HCT116 (cell line): ENCODE data around the gene FBXL7. TPM values are rescaled to one million over a fixed set of nuclear protein-coding genes. Genes with fewer than 3 reads are reported as not detected.

ENCODE experiments used
- ATAC-seq: fragments of 200-7000 bp; cut with Tn5 transposase; 2 replicates; pipeline ENCODE4 v1.9.1; 2020; ENCODE audit warnings: mild to moderate bottlenecking, moderate library complexity
- BruUV-seq: library from RNA; stranded (reverse); fragments of 400-500 nt; replicated peaks from 2 replicates; lab custom pipeline; 2021; lab: Mats Ljungman, UMichigan
- CTCF ChIA-PET: fragments of 300-600 bp; sonication (Branson Sonifier 250); formaldehyde crosslinking; loops from one replicate; lab custom pipeline; 2021; ENCODE audit warnings: antibody characterized with exemption; lab: Charles Lee
- POLR2A ChIA-PET: fragments of 300-600, 350-600 bp; sonication (Branson Sonifier 250); formaldehyde crosslinking; loops from one replicate; lab custom pipeline; 2021; ENCODE audit warnings: antibody characterized with exemption; lab: Charles Lee
- RAD21 ChIA-PET, 2 experiments: fragments of 300-600 bp; sonication (Branson Sonifier 250); formaldehyde crosslinking; loops; one replicate each; lab custom pipeline; 2023; ENCODE audit warnings: low total read pairs in 2 of 2; ENCODE audit not compliant: uncharacterized antibody in 2 of 2, unreplicated experiment in 2 of 2, low non-redundant PET in 1 of 2; lab: Charles Lee
- DNase-seq: peaks from one replicate; pipeline ENCODE4 v3.0.0-alpha.2; 2010; ENCODE audit warnings: low read depth, low spot score
- H2AFZ ChIP-seq: fragments of 200-600 bp; shearing (Covaris generic), sonication (generic); 2 replicates; pipeline ENCODE4 v1.6.1; 2017; ENCODE audit warnings: low read depth, mixed run types, mixed read lengths, antibody characterized with exemption, low read length; ENCODE audit not compliant: poor library complexity, severe bottlenecking
- H3K27ac ChIP-seq: 2 replicates; pipeline ENCODE4 v1.5.1; 2012; ENCODE audit warnings: low read depth, low read length
- H3K27me3 ChIP-seq: fragments of 200-600 bp; sonication (generic); 2 replicates; pipeline ENCODE4 v1.6.1; 2016; ENCODE audit warnings: mixed run types, low read length, mixed read lengths; ENCODE audit not compliant: insufficient read depth
- H3K36me3 ChIP-seq, 2 experiments: fragments of 200-500 bp in 1 of 2; fragments of 200-600 bp in 1 of 2; sonication (Bioruptor generic) in 1 of 2; sonication (generic) in 1 of 2; 2 replicates each; pipeline versions ENCODE4 v1.5.1 to v1.6.1; 2014 to 2016; ENCODE audit warnings: low read length in 2 of 2, inconsistent platforms in 1 of 2, mixed read lengths in 1 of 2, mixed run types in 1 of 2; ENCODE audit not compliant: insufficient read depth in 2 of 2, control insufficient read depth in 1 of 2
- H3K4me1 ChIP-seq, 2 experiments: fragments of 200-600 bp in 1 of 2; sonication (generic) in 1 of 2; 2 replicates each; pipeline versions ENCODE4 v1.5.1 to v1.6.1; 2012 to 2017; ENCODE audit warnings: low read length in 2 of 2, inconsistent platforms in 1 of 2, mild to moderate bottlenecking in 1 of 2, mixed read lengths in 1 of 2, mixed run types in 1 of 2, moderate library complexity in 1 of 2; ENCODE audit not compliant: insufficient read depth in 2 of 2, control insufficient read depth in 1 of 2
- H3K4me2 ChIP-seq: fragments of 200-600 bp; sonication (generic); 2 replicates; pipeline ENCODE4 v1.6.1; 2017; ENCODE audit warnings: mixed run types, low read length, mixed read lengths
- H3K4me3 ChIP-seq, 2 experiments: fragments of 200-600 bp in 1 of 2; sonication (generic) in 1 of 2; replicated peaks in 1 of 2; 2 replicates each; pipeline ENCODE4 v1.5.1; 2011 to 2016; ENCODE audit warnings: low read length in 2 of 2, control low read depth in 1 of 2, low read depth in 1 of 2, mild to moderate bottlenecking in 1 of 2, mixed read lengths in 1 of 2, mixed run types in 1 of 2
- H3K79me2 ChIP-seq: fragments of 200-600 bp; sonication (generic); 2 replicates; pipeline ENCODE4 v1.6.1; 2017; ENCODE audit warnings: mild to moderate bottlenecking, mixed run types, low read length, moderate library complexity, mixed read lengths; ENCODE audit not compliant: insufficient read depth
- H3K9ac ChIP-seq: fragments of 200-600 bp; sonication (generic); 2 replicates; pipeline ENCODE4 v1.6.1; 2016; ENCODE audit warnings: low read length, mixed read lengths
- H3K9me2 ChIP-seq: fragments of 200-600 bp; sonication (generic), shearing (Covaris generic); 2 replicates; pipeline ENCODE4 v1.6.1; 2017; ENCODE audit warnings: mixed run types, mild to moderate bottlenecking, moderate library complexity; ENCODE audit not compliant: insufficient read depth
- H3K9me3 ChIP-seq, 2 experiments: fragments of 200-500 bp in 1 of 2; fragments of 200-600 bp in 1 of 2; sonication (Bioruptor generic) in 1 of 2; sonication (generic) in 1 of 2; 2 replicates each; pipeline ENCODE4 v1.6.1; 2014 to 2017; ENCODE audit warnings: low read length in 2 of 2, mixed read lengths in 2 of 2, inconsistent platforms in 1 of 2, low read depth in 1 of 2, mild to moderate bottlenecking in 1 of 2, mixed run types in 1 of 2, moderate library complexity in 1 of 2; ENCODE audit not compliant: control insufficient read depth in 1 of 2, insufficient read depth in 1 of 2
- H4K20me1 ChIP-seq: fragments of 200-600 bp; sonication (generic), shearing (Covaris generic); 2 replicates; pipeline ENCODE4 v1.6.1; 2017; ENCODE audit warnings: mixed run types, mild to moderate bottlenecking, moderate library complexity; ENCODE audit not compliant: insufficient read depth
- RAD21 ChIP-seq: IDR thresholded peaks from 2 replicates; pipeline ENCODE4 v1.6.1; 2012; ENCODE audit warnings: low read depth, mild to moderate bottlenecking
- intact Hi-C: fragments of 100-400 bp; cut with micrococcal nuclease; formaldehyde crosslinking; loops from 2 replicates; pipeline ENCODE4 v1.10.0; 2022
- total RNA-seq: library from RNA; stranded (reverse); gene quantifications from one replicate; pipeline ENCODE4 v1.2.1, GENCODE V29; 2021; ENCODE audit not compliant: unreplicated experiment
- TF ChIP-seq, protein P1 (sequence below): IDR thresholded peaks from 2 replicates; pipeline ENCODE4 v1.6.1; 2012; ENCODE audit warnings: low read depth
- TF ChIP-seq, protein P2 (sequence below): IDR thresholded peaks from 2 replicates; pipeline ENCODE4 v1.6.1; 2011; ENCODE audit warnings: mild to moderate bottlenecking, low read length, moderate library complexity; ENCODE audit not compliant: insufficient replicate concordance; ENCODE audit errors: extremely low read depth

FBXL7 gene
- total RNA-seq, 1 experiment from 2014 or later = 0.05 TPM

DNA sequence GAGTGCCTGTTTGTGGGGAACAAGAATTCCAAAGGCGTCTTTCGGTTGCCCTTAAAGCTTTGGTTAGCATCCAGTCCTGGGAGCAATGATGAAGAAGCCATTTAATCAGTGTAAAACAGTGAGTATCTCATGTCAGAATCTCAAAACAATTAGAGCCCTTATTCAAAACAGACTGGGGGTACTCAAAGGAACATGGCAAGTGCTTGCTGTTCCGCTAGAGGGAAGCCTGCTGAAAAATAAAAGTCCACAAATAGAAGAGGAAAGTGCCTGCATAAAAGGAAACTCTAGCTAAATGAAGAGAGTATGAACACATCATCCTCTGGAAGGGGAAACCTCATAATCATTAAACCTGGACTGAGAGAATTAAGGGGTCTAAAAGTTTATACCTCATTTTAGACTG lies 26.4 kb downstream of the FBXL7 start:
- intact Hi-C loops = no loop called here
- Histone ChIP-seq H2AFZ (no peak overlapping the region), H3K36me3 (no peaks in the 10 kb centered on the region), H3K27ac (no peak overlapping the region), H4K20me1 (no peaks in the 10 kb centered on the region), H3K27me3 (no peaks in the 10 kb centered on the region), H3K4me2 (no peak overlapping the region), H3K9me3 (peaks cover 4 to 29% of the 10 kb centered on the region in 2 experiments; a peak in 2 of 4 replicates), H3K9me2 (no peaks in the 10 kb centered on the region), H3K4me3 (no peak overlapping the region), H3K9ac (no peak overlapping the region), H3K79me2 (no peaks in the 10 kb centered on the region), H3K4me1 (no peaks in the 10 kb centered on the region)
- ChIA-PET CTCF (no interaction called here), POLR2A (no interaction called here), RAD21 (no interaction called here)
- no peak for TF ChIP-seq RAD21
- TF ChIP-seq, protein P1, sequence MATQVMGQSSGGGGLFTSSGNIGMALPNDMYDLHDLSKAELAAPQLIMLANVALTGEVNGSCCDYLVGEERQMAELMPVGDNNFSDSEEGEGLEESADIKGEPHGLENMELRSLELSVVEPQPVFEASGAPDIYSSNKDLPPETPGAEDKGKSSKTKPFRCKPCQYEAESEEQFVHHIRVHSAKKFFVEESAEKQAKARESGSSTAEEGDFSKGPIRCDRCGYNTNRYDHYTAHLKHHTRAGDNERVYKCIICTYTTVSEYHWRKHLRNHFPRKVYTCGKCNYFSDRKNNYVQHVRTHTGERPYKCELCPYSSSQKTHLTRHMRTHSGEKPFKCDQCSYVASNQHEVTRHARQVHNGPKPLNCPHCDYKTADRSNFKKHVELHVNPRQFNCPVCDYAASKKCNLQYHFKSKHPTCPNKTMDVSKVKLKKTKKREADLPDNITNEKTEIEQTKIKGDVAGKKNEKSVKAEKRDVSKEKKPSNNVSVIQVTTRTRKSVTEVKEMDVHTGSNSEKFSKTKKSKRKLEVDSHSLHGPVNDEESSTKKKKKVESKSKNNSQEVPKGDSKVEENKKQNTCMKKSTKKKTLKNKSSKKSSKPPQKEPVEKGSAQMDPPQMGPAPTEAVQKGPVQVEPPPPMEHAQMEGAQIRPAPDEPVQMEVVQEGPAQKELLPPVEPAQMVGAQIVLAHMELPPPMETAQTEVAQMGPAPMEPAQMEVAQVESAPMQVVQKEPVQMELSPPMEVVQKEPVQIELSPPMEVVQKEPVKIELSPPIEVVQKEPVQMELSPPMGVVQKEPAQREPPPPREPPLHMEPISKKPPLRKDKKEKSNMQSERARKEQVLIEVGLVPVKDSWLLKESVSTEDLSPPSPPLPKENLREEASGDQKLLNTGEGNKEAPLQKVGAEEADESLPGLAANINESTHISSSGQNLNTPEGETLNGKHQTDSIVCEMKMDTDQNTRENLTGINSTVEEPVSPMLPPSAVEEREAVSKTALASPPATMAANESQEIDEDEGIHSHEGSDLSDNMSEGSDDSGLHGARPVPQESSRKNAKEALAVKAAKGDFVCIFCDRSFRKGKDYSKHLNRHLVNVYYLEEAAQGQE = no peak
- TF ChIP-seq, protein P2, sequence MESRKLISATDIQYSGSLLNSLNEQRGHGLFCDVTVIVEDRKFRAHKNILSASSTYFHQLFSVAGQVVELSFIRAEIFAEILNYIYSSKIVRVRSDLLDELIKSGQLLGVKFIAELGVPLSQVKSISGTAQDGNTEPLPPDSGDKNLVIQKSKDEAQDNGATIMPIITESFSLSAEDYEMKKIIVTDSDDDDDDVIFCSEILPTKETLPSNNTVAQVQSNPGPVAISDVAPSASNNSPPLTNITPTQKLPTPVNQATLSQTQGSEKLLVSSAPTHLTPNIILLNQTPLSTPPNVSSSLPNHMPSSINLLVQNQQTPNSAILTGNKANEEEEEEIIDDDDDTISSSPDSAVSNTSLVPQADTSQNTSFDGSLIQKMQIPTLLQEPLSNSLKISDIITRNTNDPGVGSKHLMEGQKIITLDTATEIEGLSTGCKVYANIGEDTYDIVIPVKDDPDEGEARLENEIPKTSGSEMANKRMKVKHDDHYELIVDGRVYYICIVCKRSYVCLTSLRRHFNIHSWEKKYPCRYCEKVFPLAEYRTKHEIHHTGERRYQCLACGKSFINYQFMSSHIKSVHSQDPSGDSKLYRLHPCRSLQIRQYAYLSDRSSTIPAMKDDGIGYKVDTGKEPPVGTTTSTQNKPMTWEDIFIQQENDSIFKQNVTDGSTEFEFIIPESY = no peak
- DNase-seq (no peak), ATAC-seq (no peak)
- BruUV-seq = no TSS peak
